Measurements from ENCODE around the gene PACRG.

- TF ChIP-seq CTCF (conservative IDR thresholded peaks at IDR 0.05 in 1 of 2, IDR thresholded peaks at IDR 0.05 in 1 of 2; ENCODE audit: extremely low read depth in 1 of 2, insufficient read depth in 1 of 2, low read depth in 1 of 2, low read length in 2 of 2) (no peak), EZH2 (IDR thresholded peaks at IDR 0.05; ENCODE audit: borderline replicate concordance, low read length) (no peak)
Observed at GRCh38 chr6:162679681-162680080, 48.1 kb upstream of the PACRG start.
